ENCODE measurements around the gene PRELID1.

PRELID1 gene

GRCh38 chr5:177353093-177353492 lies 49.5 kb downstream of the PRELID1 start:
- in situ Hi-C loops (cut with HindIII; ENCODE audit: low sequenced_read_pairs), result no loop called here

- in situ Hi-C loops (cut with HindIII; ENCODE audit: low sequenced_read_pairs), result no loop called here
Measured at GRCh38 chr5:177354256-177354655, 50.7 kb downstream of the PRELID1 start.

- in situ Hi-C loops (cut with HindIII; ENCODE audit: low sequenced_read_pairs), result no loop called here
Measured at GRCh38 chr5:177354711-177355110, 51.1 kb downstream of the PRELID1 start.

- in situ Hi-C loops (cut with HindIII; ENCODE audit: low sequenced_read_pairs), result no loop called here
Measured at GRCh38 chr5:177355162-177355867, 51.7 kb downstream of the PRELID1 start.

- in situ Hi-C loops (cut with HindIII; ENCODE audit: low sequenced_read_pairs), result no loop called here
Measured at GRCh38 chr5:177355868-177356168, 52.2 kb downstream of the PRELID1 start.

Data from endothelial cell of hepatic sinusoid (primary cell).